PC-3 (cell line): ENCODE data around the gene CDK5. TPM values are rescaled to one million over a fixed set of nuclear protein-coding genes. Genes with fewer than 3 reads are reported as not detected.

Source experiments
- ATAC-seq: fragments of 200-7000 bp; cut with Tn5 transposase; 2 replicates; pipeline ENCODE4 v1.9.1; 2020; ENCODE audit warnings: mild to moderate bottlenecking, moderate library complexity
- BruUV-seq: library from RNA; stranded (reverse); fragments of 400-500 nt; replicated peaks from 2 replicates; lab custom pipeline; 2021; lab: Mats Ljungman, UMichigan
- CTCF ChIA-PET: fragments of 300-600 bp; sonication (Branson Sonifier 250); formaldehyde crosslinking; loops from one replicate; lab custom pipeline; 2022; ENCODE audit warnings: antibody characterized with exemption; lab: Charles Lee
- POLR2A ChIA-PET: fragments of 300-600 bp; sonication (Branson Sonifier 250); formaldehyde crosslinking; loops from one replicate; lab custom pipeline; 2022; ENCODE audit warnings: antibody characterized with exemption; ENCODE audit not compliant: unreplicated experiment; lab: Charles Lee
- DNase-seq: peaks from one replicate; pipeline ENCODE4 v3.0.0-alpha.2; 2015
- H2AFZ ChIP-seq: fragments of 300-600 bp; sonication (generic); 2 replicates; pipeline ENCODE4 v1.6.0; 2016; ENCODE audit warnings: antibody characterized with exemption, low read length
- H3F3A ChIP-seq: fragments of 300-600 bp; sonication (generic); one replicate; pipeline ENCODE4 v1.6.0; 2017; ENCODE audit warnings: antibody characterized with exemption, low read length, control low read depth, mild to moderate bottlenecking; ENCODE audit not compliant: unreplicated experiment
- H3K27ac ChIP-seq: fragments of 300-600 bp; sonication (generic); 2 replicates; pipeline ENCODE4 v1.5.1; 2016; ENCODE audit warnings: mild to moderate bottlenecking, low read length
- H3K27me3 ChIP-seq: fragments of 300-600 bp; sonication (generic); 2 replicates; pipeline ENCODE4 v1.6.1; 2016; ENCODE audit warnings: low read length, mixed read lengths
- H3K36me3 ChIP-seq: fragments of 300-600 bp; sonication (generic); 2 replicates; pipeline ENCODE4 v1.6.1; 2016; ENCODE audit warnings: low read depth, mixed run types, low read length, mixed read lengths
- H3K4me1 ChIP-seq: fragments of 300-600 bp; sonication (generic); 2 replicates; pipeline ENCODE4 v1.5.1; 2016; ENCODE audit warnings: low read length; ENCODE audit not compliant: insufficient read depth
- H3K4me2 ChIP-seq: fragments of 300-600 bp; sonication (generic); 2 replicates; pipeline ENCODE4 v1.6.0; 2016; ENCODE audit warnings: low read length
- H3K4me3 ChIP-seq: fragments of 300-600 bp; sonication (generic); 2 replicates; pipeline ENCODE4 v1.5.1; 2016; ENCODE audit warnings: mild to moderate bottlenecking, low read length, mixed read lengths
- H3K79me2 ChIP-seq: fragments of 300-600 bp; sonication (generic); 2 replicates; pipeline ENCODE4 v1.6.1; 2017; ENCODE audit warnings: low read length, mixed read lengths
- H3K9ac ChIP-seq: fragments of 300-600 bp; sonication (generic); 2 replicates; pipeline ENCODE4 v1.6.0; 2016; ENCODE audit warnings: mild to moderate bottlenecking, low read length
- H3K9me2 ChIP-seq: fragments of 300-600 bp; sonication (generic); replicated peaks from 2 replicates; pipeline ENCODE4 v1.6.1; 2016; ENCODE audit warnings: mixed run types, low read length, mixed read lengths
- H3K9me3 ChIP-seq: fragments of 300-600 bp; sonication (generic); 2 replicates; pipeline ENCODE4 v1.6.1; 2016; ENCODE audit warnings: low read length, mixed read lengths
- H4K20me1 ChIP-seq: fragments of 300-600 bp; sonication (generic); 2 replicates; pipeline ENCODE4 v1.6.1; 2016; ENCODE audit warnings: low read length, mixed read lengths
- EZH2 ChIP-seq: fragments of 300-600 bp; sonication (generic); IDR thresholded peaks from one replicate; pipeline ENCODE4 v1.6.1; 2017; ENCODE audit warnings: antibody characterized with exemption, mild to moderate bottlenecking, low read length; ENCODE audit not compliant: unreplicated experiment
- EZH2phosphoT487 ChIP-seq: fragments of 300-600 bp; sonication (generic); IDR thresholded peaks from 2 replicates; pipeline ENCODE4 v1.6.1; 2018; ENCODE audit warnings: mild to moderate bottlenecking, antibody characterized with exemption, low read length, borderline replicate concordance
- intact Hi-C: fragments of 100-400 bp; cut with micrococcal nuclease; formaldehyde crosslinking; loops from 2 replicates; pipeline ENCODE4 v1.9.0; 2023
- total RNA-seq: library from RNA; depleted of rRNA; stranded (reverse); fragments of >200 nt; gene quantifications from 2 replicates; pipeline ENCODE4 v1.2.3, GENCODE V29; 2014
- TF ChIP-seq, protein P1 (sequence below): fragments of 300-600 bp; sonication (generic); conservative IDR thresholded peaks from 2 replicates; pipeline ENCODE4 v1.5.1; 2017; ENCODE audit warnings: antibody characterized with exemption, low read depth, mild to moderate bottlenecking, low read length

The CDK5 gene
- total RNA-seq, 1 experiment from 2014 or later = 40.1 TPM

GRCh38 chr7:151085329-151085690 lies 27.6 kb upstream of the CDK5 start:
- ChIA-PET POLR2A (no interaction called here), CTCF (interaction anchor here (0.5 kb wide), 1 partner anchor 146 kb away, joined by 10 read pairs; no protein-coding TSS in a partner anchor)
- Histone ChIP-seq H3K4me1 (peaks cover 55% of the 10 kb centered on the region), H3K79me2 (peaks cover 55% of the 10 kb centered on the region), H2AFZ (peak overlapping the region; percentile 84; the same call in 1 of the 2 replicates), H3K9me2 (no peaks in the 10 kb centered on the region), H3K27ac (no peak overlapping the region), H3K27me3 (no peaks in the 10 kb centered on the region), H3K9me3 (no peaks in the 10 kb centered on the region), H3K4me2 (peak overlapping the region; percentile 94), H3K36me3 (no peaks in the 10 kb centered on the region), H3K9ac (no peak overlapping the region), H3F3A (no peaks in the 10 kb centered on the region), H4K20me1 (peaks cover 4% of the 10 kb centered on the region; the same call in 1 of the 2 replicates), H3K4me3 (peak overlapping the region; percentile 66)
- DNase-seq (no peak), ATAC-seq (no peak)
- intact Hi-C loops = no loop called here
- BruUV-seq = no TSS peak
- TF ChIP-seq, protein P1, sequence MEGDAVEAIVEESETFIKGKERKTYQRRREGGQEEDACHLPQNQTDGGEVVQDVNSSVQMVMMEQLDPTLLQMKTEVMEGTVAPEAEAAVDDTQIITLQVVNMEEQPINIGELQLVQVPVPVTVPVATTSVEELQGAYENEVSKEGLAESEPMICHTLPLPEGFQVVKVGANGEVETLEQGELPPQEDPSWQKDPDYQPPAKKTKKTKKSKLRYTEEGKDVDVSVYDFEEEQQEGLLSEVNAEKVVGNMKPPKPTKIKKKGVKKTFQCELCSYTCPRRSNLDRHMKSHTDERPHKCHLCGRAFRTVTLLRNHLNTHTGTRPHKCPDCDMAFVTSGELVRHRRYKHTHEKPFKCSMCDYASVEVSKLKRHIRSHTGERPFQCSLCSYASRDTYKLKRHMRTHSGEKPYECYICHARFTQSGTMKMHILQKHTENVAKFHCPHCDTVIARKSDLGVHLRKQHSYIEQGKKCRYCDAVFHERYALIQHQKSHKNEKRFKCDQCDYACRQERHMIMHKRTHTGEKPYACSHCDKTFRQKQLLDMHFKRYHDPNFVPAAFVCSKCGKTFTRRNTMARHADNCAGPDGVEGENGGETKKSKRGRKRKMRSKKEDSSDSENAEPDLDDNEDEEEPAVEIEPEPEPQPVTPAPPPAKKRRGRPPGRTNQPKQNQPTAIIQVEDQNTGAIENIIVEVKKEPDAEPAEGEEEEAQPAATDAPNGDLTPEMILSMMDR = no peak
- TF ChIP-seq EZH2phosphoT487 (no peak), EZH2 (no peak)

GRCh38 chr7:151083824-151084160 lies 26.1 kb upstream of the CDK5 start:
- ATAC-seq = no peak

More at GRCh38 chr7:151083824-151084160, 26.1 kb upstream of the CDK5 start:
- intact Hi-C loops = no loop called here
- CTCF ChIA-PET = no interaction called here
- Histone ChIP-seq H3K79me2 (peaks cover 55% of the 10 kb centered on the region), H3K27ac (no peak overlapping the region), H2AFZ (peak overlapping the region; percentile 97), H3K4me2 (peak overlapping the region; percentile 95), H3K9ac (peak overlapping the region; percentile 98), H3K9me3 (no peaks in the 10 kb centered on the region), H4K20me1 (no peaks in the 10 kb centered on the region), H3K4me1 (peaks cover 52% of the 10 kb centered on the region), H3F3A (no peaks in the 10 kb centered on the region), H3K27me3 (no peaks in the 10 kb centered on the region), H3K4me3 (peak overlapping the region; percentile 91), H3K9me2 (no peaks in the 10 kb centered on the region), H3K36me3 (no peaks in the 10 kb centered on the region; the same call in 1 of the 2 replicates)
- no peak for TF ChIP-seq EZH2phosphoT487
- TF ChIP-seq, protein P1 = no peak
- TF ChIP-seq EZH2 = no peak
- no TSS peak for BruUV-seq
- no peak for DNase-seq
- POLR2A ChIA-PET = interaction anchor here (0.7 kb wide), 1 partner anchor 21 kb away, joined by 23 read pairs; no protein-coding TSS in a partner anchor
